B cell (primary cell): ENCODE data around the gene SLC12A6.
"Not testable (repeated sequence)": the region's sequence is repeated elsewhere in the genome, so short reads cannot be mapped to it uniquely, and the experiment has no call there.

ENCODE experiments used
- EZH2 ChIP-seq: IDR thresholded peaks from 2 replicates; pipeline ENCODE4 v1.6.1; 2012; ENCODE audit warnings: borderline replicate concordance, low read depth, mild to moderate bottlenecking, moderate library complexity, low read length; ENCODE audit not compliant: insufficient read depth, poor library complexity, severe bottlenecking
- TF ChIP-seq, protein P1 (sequence below): fragments of 200-600 bp; IDR thresholded peaks from one replicate; pipeline ENCODE4 v1.8.0; 2022; ENCODE audit warnings: antibody characterized with exemption, mild to moderate bottlenecking

DNA sequence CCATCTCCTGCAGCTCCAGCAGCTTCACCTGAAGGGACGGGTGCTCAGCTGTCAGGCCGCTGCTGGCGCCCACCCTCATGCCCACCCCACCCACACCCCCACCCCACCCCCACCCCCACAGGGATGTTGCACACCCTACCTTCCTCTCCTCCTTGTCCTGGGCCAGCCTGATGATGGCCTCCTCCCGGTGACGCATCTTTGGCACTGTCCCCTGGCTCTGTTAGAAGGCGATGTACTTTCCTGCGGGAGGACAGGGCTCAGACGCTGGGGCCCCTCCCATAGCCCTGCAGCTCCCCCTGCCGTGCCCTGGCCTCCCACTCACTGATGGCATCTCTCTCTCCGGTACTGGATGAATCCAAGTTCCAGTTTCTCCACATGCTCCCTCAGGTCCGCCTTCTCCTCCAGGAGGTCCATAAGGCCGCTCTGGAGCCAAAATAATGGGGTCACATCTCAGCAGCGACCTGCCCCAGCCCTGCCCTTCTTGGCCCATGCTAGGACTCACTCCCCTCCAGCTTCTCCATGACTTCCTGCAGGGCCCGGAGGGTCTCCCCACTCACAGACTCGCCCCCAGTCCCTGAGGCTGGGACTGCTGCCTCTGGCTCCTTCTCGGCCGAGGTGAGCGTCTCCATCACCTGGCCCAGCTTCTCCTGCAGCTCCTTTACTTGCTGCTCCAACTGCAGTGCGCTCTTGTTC lies 44.4 kb upstream of the SLC12A6 start:
- TF ChIP-seq, protein P1, sequence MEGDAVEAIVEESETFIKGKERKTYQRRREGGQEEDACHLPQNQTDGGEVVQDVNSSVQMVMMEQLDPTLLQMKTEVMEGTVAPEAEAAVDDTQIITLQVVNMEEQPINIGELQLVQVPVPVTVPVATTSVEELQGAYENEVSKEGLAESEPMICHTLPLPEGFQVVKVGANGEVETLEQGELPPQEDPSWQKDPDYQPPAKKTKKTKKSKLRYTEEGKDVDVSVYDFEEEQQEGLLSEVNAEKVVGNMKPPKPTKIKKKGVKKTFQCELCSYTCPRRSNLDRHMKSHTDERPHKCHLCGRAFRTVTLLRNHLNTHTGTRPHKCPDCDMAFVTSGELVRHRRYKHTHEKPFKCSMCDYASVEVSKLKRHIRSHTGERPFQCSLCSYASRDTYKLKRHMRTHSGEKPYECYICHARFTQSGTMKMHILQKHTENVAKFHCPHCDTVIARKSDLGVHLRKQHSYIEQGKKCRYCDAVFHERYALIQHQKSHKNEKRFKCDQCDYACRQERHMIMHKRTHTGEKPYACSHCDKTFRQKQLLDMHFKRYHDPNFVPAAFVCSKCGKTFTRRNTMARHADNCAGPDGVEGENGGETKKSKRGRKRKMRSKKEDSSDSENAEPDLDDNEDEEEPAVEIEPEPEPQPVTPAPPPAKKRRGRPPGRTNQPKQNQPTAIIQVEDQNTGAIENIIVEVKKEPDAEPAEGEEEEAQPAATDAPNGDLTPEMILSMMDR, result not testable (repeated sequence)
- TF ChIP-seq EZH2, result not testable (repeated sequence)
